ENCODE data around the gene PARP11. TPM values are rescaled to one million over a fixed set of nuclear protein-coding genes. Genes with fewer than 3 reads are reported as not detected.

The PARP11 gene
- total RNA-seq, 2 experiments from 2014 or later = 13.4 TPM

- Mint-ChIP-seq H3K4me1 (ENCODE audit: low read depth) (peaks cover 83% of the 10 kb centered on the region), H3K27ac (peak overlapping the region; percentile 99), H3K4me3 (peak overlapping the region; percentile 95), H3K27me3 (no peaks in the 10 kb centered on the region), H3K9me3 (peaks cover 6% of the 10 kb centered on the region), H3K36me3 (ENCODE audit: low read depth) (peaks cover 56% of the 10 kb centered on the region)
- POLR2A ChIA-PET = interaction anchor here (1.0 to 1.6 kb wide), 7 partner anchors 32 to 407 kb away, joined by 3 to 7 read pairs (median 4); no protein-coding TSS in a partner anchor
- no peak for ATAC-seq (ENCODE audit: poor library complexity)
- intact Hi-C loops (cut with DNase I, micrococcal nuclease) = no loop called here
- Histone ChIP-seq H3K27ac (ENCODE audit: low read depth in 1 of 2, low read length in 2 of 2) (peak overlapping the region; percentile 88 to 97), H3K4me1 (ENCODE audit: insufficient read depth, low read length) (peaks cover 30% of the 10 kb centered on the region), H3K27me3 (ENCODE audit: control insufficient read depth in 1 of 2, insufficient read depth in 2 of 2, low read length in 2 of 2) (no peaks in the 10 kb centered on the region), H3K9me3 (ENCODE audit: control insufficient read depth in 1 of 2, insufficient read depth in 1 of 2, low read length in 2 of 2) (peaks cover 0 to 7% of the 10 kb centered on the region in 2 experiments), H3K36me3 (ENCODE audit: insufficient read depth, low read length) (peaks cover 8% of the 10 kb centered on the region), H3K4me3 (ENCODE audit: low read length) (peak overlapping the region; percentile 79)
- CTCF ChIA-PET = interaction anchor here (0.6 to 5.2 kb wide), 4 partner anchors 17 to 408 kb away, joined by 3 to 17 read pairs (median 3); no protein-coding TSS in a partner anchor
- no peak for TF ChIP-seq CTCF (IDR thresholded peaks at IDR 0.05)
- no peak for DNase-seq
Measured at GRCh38 chr12:3869433-3869832, 3.8 kb downstream of the PARP11 start.

- no peak overlapping the region for H3K4me3 Mint-ChIP-seq
- no peak overlapping the region for H3K27ac Mint-ChIP-seq
- intact Hi-C loops (cut with DNase I, micrococcal nuclease) = no loop called here
- H3K27ac ChIP-seq (ENCODE audit: low read depth in 1 of 2, low read length in 2 of 2) = no peak overlapping the region
- H3K36me3 ChIP-seq (ENCODE audit: insufficient read depth, low read length) = peaks cover 19% of the 10 kb centered on the region
- peaks cover 75% of the 10 kb centered on the region for H3K36me3 Mint-ChIP-seq (ENCODE audit: low read depth)
- ChIA-PET CTCF (no interaction called here), POLR2A (no interaction called here)
- peaks cover 6% of the 10 kb centered on the region for H3K4me1 ChIP-seq (ENCODE audit: insufficient read depth, low read length)
- ATAC-seq (ENCODE audit: poor library complexity) = no peak
- H3K4me1 Mint-ChIP-seq (ENCODE audit: low read depth) = peaks cover 40% of the 10 kb centered on the region
- H3K9me3 ChIP-seq (ENCODE audit: control insufficient read depth in 1 of 2, insufficient read depth in 1 of 2, low read length in 2 of 2) = peaks cover 0 to 7% of the 10 kb centered on the region in 2 experiments
- no peak overlapping the region for H3K4me3 ChIP-seq (ENCODE audit: low read length)
- peaks cover 6% of the 10 kb centered on the region for H3K9me3 Mint-ChIP-seq
- H3K27me3 ChIP-seq (ENCODE audit: control insufficient read depth in 1 of 2, insufficient read depth in 2 of 2, low read length in 2 of 2) = no peaks in the 10 kb centered on the region
- TF ChIP-seq CTCF (IDR thresholded peaks at IDR 0.05) = no peak
- no peak for DNase-seq
- no peaks in the 10 kb centered on the region for H3K27me3 Mint-ChIP-seq
Measured at GRCh38 chr12:3863756-3864155, 9.4 kb downstream of the PARP11 start.

GRCh38 chr12:3842517-3842916, 30.7 kb downstream of the PARP11 start:
- no peak for ATAC-seq (ENCODE audit: poor library complexity)
- Histone ChIP-seq H3K9me3 (ENCODE audit: control insufficient read depth in 1 of 2, insufficient read depth in 1 of 2, low read length in 2 of 2) (peaks cover 0 to 5% of the 10 kb centered on the region in 2 experiments), H3K36me3 (ENCODE audit: insufficient read depth, low read length) (peaks cover 7% of the 10 kb centered on the region), H3K27ac (ENCODE audit: low read depth in 1 of 2, low read length in 2 of 2) (no peak overlapping the region), H3K4me3 (ENCODE audit: low read length) (no peak overlapping the region), H3K4me1 (ENCODE audit: insufficient read depth, low read length) (no peaks in the 10 kb centered on the region), H3K27me3 (ENCODE audit: control insufficient read depth in 1 of 2, insufficient read depth in 2 of 2, low read length in 2 of 2) (no peaks in the 10 kb centered on the region)
- intact Hi-C loops (cut with DNase I, micrococcal nuclease) = no loop called here
- CTCF ChIA-PET = no interaction called here
- no peak for TF ChIP-seq CTCF (IDR thresholded peaks at IDR 0.05)
- Mint-ChIP-seq H3K36me3 (ENCODE audit: low read depth) (peaks cover 84% of the 10 kb centered on the region), H3K9me3 (peaks cover under 1% of the 10 kb centered on the region), H3K4me3 (no peak overlapping the region), H3K27me3 (no peaks in the 10 kb centered on the region), H3K27ac (peak overlapping the region; percentile 16), H3K4me1 (ENCODE audit: low read depth) (peaks cover 61% of the 10 kb centered on the region)
- DNase-seq = no peak
- POLR2A ChIA-PET = no interaction called here
